Gastrocnemius medialis (tissue), 4 donors: Measurements from ENCODE around the gene PRSS57. TPM values are rescaled to one million over a fixed set of nuclear protein-coding genes. Genes with fewer than 3 reads are reported as not detected.

Experiments
- ATAC-seq, 2 donors: fragments of 150-250 bp; one replicate each; pipeline ENCODE4 v1.9.1; 2016
- DNase-seq, 2 donors: peaks; one replicate each; pipeline ENCODE4 v3.0.0-alpha.2; 2019
- H3K27ac ChIP-seq, 4 donors: fragments of 200-600 bp; sonication (generic); 1 replicate in 1 of 4; 2 replicates in 3 of 4; pipeline ENCODE4 v1.5.1; 2016 to 2018; ENCODE audit warnings: mild to moderate bottlenecking in 2 of 4, moderate library complexity in 1 of 4
- H3K27me3 ChIP-seq, 3 donors: fragments of 200-600 bp; sonication (generic) in 2 of 3; 1 replicate in 1 of 3; 2 replicates in 2 of 3; pipeline versions ENCODE4 v1.5.1 to v1.6.0; 2016 to 2019; ENCODE audit warnings: mild to moderate bottlenecking in 1 of 3, moderate library complexity in 1 of 3
- H3K36me3 ChIP-seq, 2 donors: fragments of 200-600 bp; sonication (generic) in 1 of 2; one replicate each; pipeline ENCODE4 v1.5.1; 2017 to 2018
- H3K4me1 ChIP-seq, 2 donors: fragments of 200-600 bp; sonication (generic) in 1 of 2; one replicate each; pipeline ENCODE4 v1.5.1; 2016 to 2017; ENCODE audit warnings: mild to moderate bottlenecking in 2 of 2
- H3K4me3 ChIP-seq, 4 donors: fragments of 200-600 bp; sonication (generic) in 3 of 4; 1 replicate in 1 of 4; 2 replicates in 3 of 4; pipeline ENCODE4 v1.5.1; 2016 to 2019; ENCODE audit warnings: mild to moderate bottlenecking in 2 of 4
- H3K9me3 ChIP-seq, 3 donors: fragments of 200-600 bp; sonication (generic) in 2 of 3; 1 replicate in 1 of 3; 2 replicates in 2 of 3; pipeline ENCODE4 v1.5.1; 2016 to 2019
- POLR2A ChIP-seq, 2 donors: fragments of 450-650 bp; IDR thresholded peaks; one replicate each; pipeline ENCODE4 v1.6.1; 2017; ENCODE audit warnings: antibody characterized with exemption in 2 of 2, mild to moderate bottlenecking in 2 of 2, moderate library complexity in 2 of 2
- in situ Hi-C, 4 donors: fragments of 200-750 bp; cut with MboI; loops; one replicate each; pipeline versions ENCODE4 v1.15.0 to v1.8.0; 2017; ENCODE audit warnings: low sequenced_read_pairs in 4 of 4
- intact Hi-C: fragments of 100-400 bp; cut with DNase I; formaldehyde crosslinking; loops from one replicate; pipeline ENCODE4 v1.15.1; 2023; ENCODE audit warnings: low total_unique reads
- total RNA-seq, 4 donors: library from RNA; depleted of rRNA; stranded (reverse); fragments of >200 nt; gene quantifications; one replicate each; pipeline versions ENCODE4 v1.1.0 to v1.2.3, GENCODE V29; 2016
- TF ChIP-seq, protein P1 (sequence below), 5 experiments: fragments of 450-650 bp in 3 of 5; fragments of 200-600 bp in 2 of 5; sonication (generic) in 2 of 5; IDR thresholded peaks in 4 of 5; conservative IDR thresholded peaks in 1 of 5; 1 replicate in 4 of 5; 2 replicates in 1 of 5; pipeline ENCODE4 v1.5.1; 2016 to 2019; ENCODE audit warnings: antibody characterized with exemption in 5 of 5, mild to moderate bottlenecking in 3 of 5, moderate library complexity in 3 of 5

The PRSS57 gene
- total RNA-seq, 4 donors from 2014 or later, result not detected

DNA sequence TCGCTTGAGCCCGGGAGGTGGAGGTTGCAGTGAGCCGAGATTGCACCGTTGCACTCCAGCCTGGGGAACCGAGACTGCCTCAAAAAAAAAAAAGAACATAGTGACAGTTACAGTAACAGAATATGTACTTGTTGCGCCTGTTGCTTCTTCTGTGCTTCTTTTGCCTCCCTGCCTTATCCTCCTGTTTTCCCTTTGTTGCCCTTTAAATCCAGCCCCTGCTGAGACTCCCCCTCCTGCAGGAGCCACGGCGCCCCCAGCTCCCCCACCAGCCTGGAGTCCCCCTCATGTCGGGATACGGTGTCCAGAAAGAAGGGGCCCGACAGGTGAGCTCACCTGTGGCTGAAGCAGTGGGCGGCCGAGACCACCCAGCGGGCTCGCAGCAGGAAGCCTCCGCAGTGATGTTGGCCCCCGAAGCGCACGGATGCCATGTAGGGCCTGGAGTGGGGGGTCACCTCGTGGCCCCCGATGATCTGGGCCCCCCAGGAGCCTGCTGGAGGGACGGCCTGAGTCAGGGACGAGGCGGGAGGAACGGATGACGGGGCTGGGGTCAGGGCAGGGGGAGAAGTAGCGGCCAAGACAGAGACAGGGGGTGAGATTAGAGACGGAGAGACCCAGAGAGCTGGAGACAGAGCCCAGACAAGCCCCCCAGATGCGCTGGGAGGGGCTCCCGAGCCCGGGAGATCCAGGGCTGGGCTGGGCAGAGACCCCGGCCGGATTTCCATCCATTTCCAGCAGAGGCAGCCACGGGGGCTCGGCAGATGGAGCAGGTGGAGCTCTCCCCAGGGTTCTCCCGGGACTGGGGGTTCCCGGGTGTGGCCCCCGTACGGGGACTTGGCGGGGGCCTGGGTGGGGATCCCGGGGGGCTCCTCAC lies 536 bp downstream of the PRSS57 start:
- intact Hi-C loops, result no loop called here
- ATAC-seq (no peak), DNase-seq (no peak)
- peaks cover 15 to 22% (median 17%) of the 10 kb centered on the region in 3 donors for H3K27me3 ChIP-seq
- H3K4me3 ChIP-seq, result no peak overlapping the region
- no peak overlapping the region for H3K27ac ChIP-seq
- H3K36me3 ChIP-seq, result no peaks in the 10 kb centered on the region
- no peaks in the 10 kb centered on the region for H3K9me3 ChIP-seq
- no peaks in the 10 kb centered on the region for H3K4me1 ChIP-seq
- no peak for TF ChIP-seq POLR2A (IDR thresholded peaks at IDR 0.05)
- TF ChIP-seq, protein P1, sequence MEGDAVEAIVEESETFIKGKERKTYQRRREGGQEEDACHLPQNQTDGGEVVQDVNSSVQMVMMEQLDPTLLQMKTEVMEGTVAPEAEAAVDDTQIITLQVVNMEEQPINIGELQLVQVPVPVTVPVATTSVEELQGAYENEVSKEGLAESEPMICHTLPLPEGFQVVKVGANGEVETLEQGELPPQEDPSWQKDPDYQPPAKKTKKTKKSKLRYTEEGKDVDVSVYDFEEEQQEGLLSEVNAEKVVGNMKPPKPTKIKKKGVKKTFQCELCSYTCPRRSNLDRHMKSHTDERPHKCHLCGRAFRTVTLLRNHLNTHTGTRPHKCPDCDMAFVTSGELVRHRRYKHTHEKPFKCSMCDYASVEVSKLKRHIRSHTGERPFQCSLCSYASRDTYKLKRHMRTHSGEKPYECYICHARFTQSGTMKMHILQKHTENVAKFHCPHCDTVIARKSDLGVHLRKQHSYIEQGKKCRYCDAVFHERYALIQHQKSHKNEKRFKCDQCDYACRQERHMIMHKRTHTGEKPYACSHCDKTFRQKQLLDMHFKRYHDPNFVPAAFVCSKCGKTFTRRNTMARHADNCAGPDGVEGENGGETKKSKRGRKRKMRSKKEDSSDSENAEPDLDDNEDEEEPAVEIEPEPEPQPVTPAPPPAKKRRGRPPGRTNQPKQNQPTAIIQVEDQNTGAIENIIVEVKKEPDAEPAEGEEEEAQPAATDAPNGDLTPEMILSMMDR (IDR thresholded peaks at IDR 0.05 in 4 of 5, conservative IDR thresholded peaks at IDR 0.05 in 1 of 5), result no peak
- in situ Hi-C loops, result no loop called here

DNA sequence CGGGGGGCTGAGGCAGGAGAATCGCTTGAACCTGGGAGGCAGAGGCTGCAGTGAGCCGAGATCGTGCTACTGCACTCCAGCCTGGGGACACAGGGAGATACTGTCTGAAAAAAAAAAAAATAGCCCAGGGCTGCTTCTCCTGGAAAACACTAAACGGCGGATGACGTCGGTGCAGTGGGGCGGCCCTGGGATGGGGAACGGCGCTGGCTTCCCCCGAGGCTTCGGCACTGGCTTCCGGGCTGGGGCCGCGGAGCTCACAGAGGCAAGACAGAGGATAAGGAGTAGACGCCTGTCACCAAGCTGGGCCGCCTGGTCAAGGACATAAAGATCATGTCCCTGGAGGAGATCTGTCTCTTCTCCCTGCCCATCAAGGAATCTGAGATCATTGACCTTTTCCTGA lies 5.0 kb downstream of the PRSS57 start:
- intact Hi-C loops, result no loop called here
- no peak for ATAC-seq

DNA sequence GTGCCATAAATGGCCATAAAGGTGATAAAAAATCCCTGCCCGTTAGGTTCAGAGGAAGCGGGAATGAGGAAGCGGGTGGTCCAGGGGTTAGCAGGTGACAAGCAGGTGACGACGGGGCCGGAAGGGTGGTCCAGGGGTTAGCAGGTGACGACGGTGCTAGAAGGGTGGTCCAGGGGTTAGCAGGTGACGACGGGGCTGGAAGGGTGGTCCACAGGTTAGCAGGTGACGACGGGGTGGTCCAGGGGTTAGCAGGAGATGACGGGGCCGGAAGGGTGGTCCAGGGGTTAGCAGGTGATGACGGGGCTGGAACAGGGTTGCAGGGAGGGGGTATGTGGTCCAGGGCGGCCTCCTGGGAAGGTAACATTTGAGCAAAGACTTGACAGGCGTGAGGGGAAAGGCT lies 6.3 kb downstream of the PRSS57 start:
- H3K4me1 ChIP-seq, result no peaks in the 10 kb centered on the region
- H3K9me3 ChIP-seq, result no peaks in the 10 kb centered on the region
- H3K4me3 ChIP-seq, result no peak overlapping the region
- H3K36me3 ChIP-seq, result no peaks in the 10 kb centered on the region
- TF ChIP-seq, protein P1 (IDR thresholded peaks at IDR 0.05 in 4 of 5, conservative IDR thresholded peaks at IDR 0.05 in 1 of 5), result no peak
- no peak for TF ChIP-seq POLR2A (IDR thresholded peaks at IDR 0.05)
- H3K27ac ChIP-seq, result no peak overlapping the region
- ATAC-seq (no peak), DNase-seq (no peak)
- intact Hi-C loops, result no loop called here
- H3K27me3 ChIP-seq, result no peaks in the 10 kb centered on the region
- in situ Hi-C loops, result no loop called here

More for the DNA sequence above, 5.0 kb downstream of the PRSS57 start:
- in situ Hi-C loops, result no loop called here
- TF ChIP-seq, protein P1 (IDR thresholded peaks at IDR 0.05 in 4 of 5, conservative IDR thresholded peaks at IDR 0.05 in 1 of 5), result no peak
- no peak for TF ChIP-seq POLR2A (IDR thresholded peaks at IDR 0.05)
- Histone ChIP-seq H3K27me3 (peaks cover 0 to 8% (median 5%) of the 10 kb centered on the region in 3 donors), H3K36me3 (no peaks in the 10 kb centered on the region), H3K27ac (peak overlapping the region in 1 of 4 donors; percentile 18), H3K4me1 (no peaks in the 10 kb centered on the region), H3K4me3 (no peak overlapping the region), H3K9me3 (no peaks in the 10 kb centered on the region)
- DNase-seq, result no peak

DNA sequence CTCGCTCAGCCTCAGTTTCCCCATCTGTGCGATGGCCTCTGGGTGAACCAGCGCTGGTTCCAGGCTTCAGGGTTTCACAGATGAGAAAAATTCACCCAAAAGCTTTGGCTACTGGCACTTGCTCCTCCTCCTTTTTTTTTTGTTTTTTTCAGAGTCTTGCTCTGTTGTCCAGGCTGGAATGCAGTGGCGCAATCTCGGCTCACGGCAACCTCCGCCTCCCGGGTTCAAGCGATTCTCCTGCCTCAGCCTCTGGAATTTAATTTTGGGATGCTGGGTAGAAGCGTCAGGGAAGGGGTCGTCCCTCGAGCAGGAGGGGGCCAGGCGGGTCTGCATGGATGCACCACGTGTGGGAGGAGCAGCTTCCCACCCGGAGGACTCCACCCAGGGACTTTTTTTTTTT lies 7.0 kb downstream of the PRSS57 start:
- in situ Hi-C loops (no loop called here), intact Hi-C loops (no loop called here)
- no peak for DNase-seq
- Histone ChIP-seq H3K36me3 (no peaks in the 10 kb centered on the region), H3K9me3 (no peaks in the 10 kb centered on the region), H3K27ac (no peak overlapping the region), H3K4me3 (no peak overlapping the region), H3K27me3 (no peaks in the 10 kb centered on the region), H3K4me1 (no peaks in the 10 kb centered on the region)
- ATAC-seq, result no peak
- TF ChIP-seq POLR2A (IDR thresholded peaks at IDR 0.05), result no peak
- TF ChIP-seq, protein P1 (IDR thresholded peaks at IDR 0.05 in 4 of 5, conservative IDR thresholded peaks at IDR 0.05 in 1 of 5), result no peak
